Liver (tissue), 4 donors: ENCODE data around the gene MT1F. TPM values are rescaled to one million over a fixed set of nuclear protein-coding genes. Genes with fewer than 3 reads are reported as not detected.

Source experiments
- polyA plus RNA-seq, 2 donors: library from polyadenylated mRNA; stranded (reverse) in 1 of 2; unstranded in 1 of 2; fragments of 200-250 nt in 1 of 2; fragments of >200 nt in 1 of 2; fragmentation: Nextera tagmentation in 1 of 2; extraction: Ambion mirVana in 1 of 2; gene quantifications; one replicate each; pipeline versions ENCODE4 v1.2.1 to v1.2.3, GENCODE V29; 2013 to 2015
- total RNA-seq, 2 donors: library from RNA; depleted of rRNA; stranded (reverse); fragments of >200 nt; gene quantifications; one replicate each; pipeline ENCODE4 v1.2.3, GENCODE V29; 2014
- donor health status: healthy.
- donor health status: healthy.
- donor health status: healthy.

MT1F gene
- total and polyA plus RNA-seq, 4 donors: 14.2 to 895 (median 134) TPM

Other genes with a start within 250 kb of the MT1F start
- gene AMFR, start 232.4 kb upstream of the MT1F start, total RNA-seq: 100 to 1,000 TPM; 128 to 309 TPM
- gene AMFR, start 232.4 kb upstream of the MT1F start, polyA plus RNA-seq: 10 to 100 TPM; 43.3 to 69.1 TPM
- 10 to 100 TPM; 30.5 to 43.9 TPM for gene NUDT21, start 206.6 kb upstream of the MT1F start, total RNA-seq
- gene NUDT21, start 206.6 kb upstream of the MT1F start, polyA plus RNA-seq: 10 to 100 TPM; 19.3 to 23.9 TPM
- 10 to 100 TPM; 17.0 to 40.2 TPM for gene OGFOD1, start 206.4 kb upstream of the MT1F start, total RNA-seq
- 10 to 100 TPM; 15.5 to 25.3 TPM for gene OGFOD1, start 206.4 kb upstream of the MT1F start, polyA plus RNA-seq
- 10 to 100 TPM; 11.3 to 13.8 TPM for gene BBS2, start 137.9 kb upstream of the MT1F start, total RNA-seq
- gene BBS2, start 137.9 kb upstream of the MT1F start, polyA plus RNA-seq: 10 to 100 TPM in 1 of 2 donors, 1 to 10 TPM in 1; 7.1 to 10.9 TPM
- gene MT4, start 92.9 kb upstream of the MT1F start, total RNA-seq: not detected
- gene MT4, start 92.9 kb upstream of the MT1F start, polyA plus RNA-seq: not detected
- not detected for gene MT3, start 68.4 kb upstream of the MT1F start, total RNA-seq
- not detected for gene MT3, start 68.4 kb upstream of the MT1F start, polyA plus RNA-seq
- gene MT2A, start 49.4 kb upstream of the MT1F start, total RNA-seq: 100 to 1,000 TPM in 1 of 2 donors, 10 to 100 TPM in 1; 45.8 to 387 TPM
- gene MT2A, start 49.4 kb upstream of the MT1F start, polyA plus RNA-seq: 1,000 to 10,000 TPM; 4,079 to 5,206 TPM
- gene MT1E, start 32.2 kb upstream of the MT1F start, total RNA-seq: 1,000 to 10,000 TPM in 1 of 2 donors, 100 to 1,000 TPM in 1; 206 to 1,831 TPM
- 1,000 to 10,000 TPM in 1 of 2 donors, 100 to 1,000 TPM in 1; 336 to 1,280 TPM for gene MT1E, start 32.2 kb upstream of the MT1F start, polyA plus RNA-seq
- 100 to 1,000 TPM in 1 of 2 donors, 10 to 100 TPM in 1; 20.4 to 159 TPM for gene MT1M, start 25.3 kb upstream of the MT1F start, total RNA-seq
- gene MT1M, start 25.3 kb upstream of the MT1F start, polyA plus RNA-seq: 100 to 1,000 TPM; 229 to 343 TPM
- gene MT1A, start 19.3 kb upstream of the MT1F start, total RNA-seq: 10 to 100 TPM; 10.1 to 21.9 TPM
- gene MT1A, start 19.3 kb upstream of the MT1F start, polyA plus RNA-seq: 100 to 1,000 TPM; 127 to 511 TPM
- gene MT1B, start 6.1 kb upstream of the MT1F start, total RNA-seq: 1 to 10 TPM in 1 of 2 donors, not detected in 1; 1.5 TPM
- 1 to 10 TPM in 1 of 2 donors, not detected in 1; 1.2 TPM for gene MT1B, start 6.1 kb upstream of the MT1F start, polyA plus RNA-seq
- gene MT1G, start 10.1 kb downstream of the MT1F start, total RNA-seq: 1,000 to 10,000 TPM in 1 of 2 donors, 100 to 1,000 TPM in 1; 152 to 2,353 TPM
- 1,000 to 10,000 TPM; 4,443 to 9,444 TPM for gene MT1G, start 10.1 kb downstream of the MT1F start, polyA plus RNA-seq
- gene MT1H, start 11.9 kb downstream of the MT1F start, total RNA-seq: 1,000 to 10,000 TPM in 1 of 2 donors, 1 to 10 TPM in 1; 4.4 to 1,396 TPM
- 1,000 to 10,000 TPM in 1 of 2 donors, 100 to 1,000 TPM in 1; 479 to 1,775 TPM for gene MT1H, start 11.9 kb downstream of the MT1F start, polyA plus RNA-seq
- 100 to 1,000 TPM; 213 to 754 TPM for gene MT1X, start 24.5 kb downstream of the MT1F start, total RNA-seq
- gene MT1X, start 24.5 kb downstream of the MT1F start, polyA plus RNA-seq: 1,000 to 10,000 TPM; 2,051 to 3,979 TPM
- 10 to 100 TPM; 11.3 to 31.8 TPM for gene NUP93, start 72.2 kb downstream of the MT1F start, total RNA-seq
- 1 to 10 TPM; 8.2 to 8.4 TPM for gene NUP93, start 72.2 kb downstream of the MT1F start, polyA plus RNA-seq
- under 1 TPM in 1 of 2 donors, not detected in 1; 0.09 TPM for gene SLC12A3, start 207.2 kb downstream of the MT1F start, total RNA-seq
- gene SLC12A3, start 207.2 kb downstream of the MT1F start, polyA plus RNA-seq: not detected